ENCODE measurements around the gene RAPGEF4. TPM values are rescaled to one million over a fixed set of nuclear protein-coding genes. Genes with fewer than 3 reads are reported as not detected.

RAPGEF4 gene
- total RNA-seq, 2 experiments from 2014 or later, result 0.33 to 0.72 TPM

- Mint-ChIP-seq H3K27me3 (peaks cover 5% of the 10 kb centered on the region), H3K36me3 (peaks cover 8% of the 10 kb centered on the region), H3K9me3 (peaks cover 1% of the 10 kb centered on the region), H3K27ac (no peak overlapping the region), H3K4me1 (peaks cover 32% of the 10 kb centered on the region), H3K4me3 (no peak overlapping the region)
- DNase-seq, result no peak
Observed at GRCh38 chr2:172947461-172948153, 212.0 kb downstream of the RAPGEF4 start.

GRCh38 chr2:172949522-172949921 is 213.9 kb downstream of the RAPGEF4 start:
- Mint-ChIP-seq H3K36me3 (peaks cover 5% of the 10 kb centered on the region), H3K9me3 (peaks cover 1% of the 10 kb centered on the region), H3K27ac (no peak overlapping the region), H3K4me3 (no peak overlapping the region), H3K4me1 (peaks cover 21% of the 10 kb centered on the region), H3K27me3 (peaks cover 9% of the 10 kb centered on the region)
- no peak for DNase-seq

- peaks cover 5% of the 10 kb centered on the region for H3K36me3 Mint-ChIP-seq
- H3K27me3 Mint-ChIP-seq, result peaks cover 9% of the 10 kb centered on the region
- no peak overlapping the region for H3K27ac Mint-ChIP-seq
Observed at GRCh38 chr2:172950565-172950964, 214.9 kb downstream of the RAPGEF4 start.

GRCh38 chr2:172951554-172951953 is 215.9 kb downstream of the RAPGEF4 start:
- Mint-ChIP-seq H3K27me3 (peaks cover 9% of the 10 kb centered on the region), H3K27ac (no peak overlapping the region), H3K4me1 (peaks cover 12% of the 10 kb centered on the region), H3K4me3 (no peak overlapping the region), H3K9me3 (peaks cover 1% of the 10 kb centered on the region), H3K36me3 (peaks cover 2% of the 10 kb centered on the region)
- DNase-seq, result no peak

More at GRCh38 chr2:172950565-172950964, 214.9 kb downstream of the RAPGEF4 start:
- H3K4me1 Mint-ChIP-seq, result peaks cover 17% of the 10 kb centered on the region
- H3K9me3 Mint-ChIP-seq, result peaks cover 1% of the 10 kb centered on the region
- DNase-seq, result no peak
- H3K4me3 Mint-ChIP-seq, result no peak overlapping the region

- H3K27me3 Mint-ChIP-seq, result peaks cover 9% of the 10 kb centered on the region
- DNase-seq, result no peak
- no peak overlapping the region for H3K4me3 Mint-ChIP-seq
- H3K9me3 Mint-ChIP-seq, result no peaks in the 10 kb centered on the region
- no peak overlapping the region for H3K27ac Mint-ChIP-seq
- peaks cover 10% of the 10 kb centered on the region for H3K4me1 Mint-ChIP-seq
- no peaks in the 10 kb centered on the region for H3K36me3 Mint-ChIP-seq
Observed at GRCh38 chr2:172953411-172953810, 217.8 kb downstream of the RAPGEF4 start.

GRCh38 chr2:172953970-172954852 is 218.6 kb downstream of the RAPGEF4 start:
- no peaks in the 10 kb centered on the region for H3K9me3 Mint-ChIP-seq
- no peak overlapping the region for H3K27ac Mint-ChIP-seq
- peaks cover 9% of the 10 kb centered on the region for H3K27me3 Mint-ChIP-seq
- no peaks in the 10 kb centered on the region for H3K36me3 Mint-ChIP-seq
- H3K4me1 Mint-ChIP-seq, result peaks cover 10% of the 10 kb centered on the region
- H3K4me3 Mint-ChIP-seq, result no peak overlapping the region
- no peak for DNase-seq

- peaks cover 9% of the 10 kb centered on the region for H3K27me3 Mint-ChIP-seq
- H3K9me3 Mint-ChIP-seq, result no peaks in the 10 kb centered on the region
- H3K27ac Mint-ChIP-seq, result no peak overlapping the region
- H3K4me1 Mint-ChIP-seq, result peaks cover 11% of the 10 kb centered on the region
- no peaks in the 10 kb centered on the region for H3K36me3 Mint-ChIP-seq
- H3K4me3 Mint-ChIP-seq, result no peak overlapping the region
- no peak for DNase-seq
Observed at GRCh38 chr2:172955587-172955986, 219.9 kb downstream of the RAPGEF4 start.

GRCh38 chr2:172957734-172958133 is 222.1 kb downstream of the RAPGEF4 start:
- Mint-ChIP-seq H3K4me1 (peaks cover 28% of the 10 kb centered on the region), H3K27ac (no peak overlapping the region), H3K9me3 (no peaks in the 10 kb centered on the region), H3K36me3 (no peaks in the 10 kb centered on the region), H3K4me3 (no peak overlapping the region), H3K27me3 (peaks cover 4% of the 10 kb centered on the region)
- DNase-seq, result no peak

- Mint-ChIP-seq H3K4me1 (peaks cover 26% of the 10 kb centered on the region), H3K27ac (peak overlapping the region; percentile 74), H3K9me3 (no peaks in the 10 kb centered on the region), H3K4me3 (no peak overlapping the region), H3K27me3 (no peaks in the 10 kb centered on the region), H3K36me3 (peaks cover 1% of the 10 kb centered on the region)
- DNase-seq, result no peak
Observed at GRCh38 chr2:172962082-172962481, 226.4 kb downstream of the RAPGEF4 start.

- Mint-ChIP-seq H3K27ac (peak overlapping the region; percentile 74), H3K27me3 (no peaks in the 10 kb centered on the region), H3K36me3 (peaks cover 1% of the 10 kb centered on the region), H3K9me3 (no peaks in the 10 kb centered on the region), H3K4me1 (peaks cover 26% of the 10 kb centered on the region), H3K4me3 (no peak overlapping the region)
- DNase-seq, result peak; percentile 34
Observed at GRCh38 chr2:172962824-172963223, 227.2 kb downstream of the RAPGEF4 start.

GRCh38 chr2:172964511-172965139 is 229.0 kb downstream of the RAPGEF4 start:
- peaks cover 1% of the 10 kb centered on the region for H3K36me3 Mint-ChIP-seq
- no peaks in the 10 kb centered on the region for H3K27me3 Mint-ChIP-seq
- DNase-seq, result no peak
- H3K4me3 Mint-ChIP-seq, result no peak overlapping the region
- H3K9me3 Mint-ChIP-seq, result no peaks in the 10 kb centered on the region
- H3K27ac Mint-ChIP-seq, result no peak overlapping the region
- H3K4me1 Mint-ChIP-seq, result peaks cover 27% of the 10 kb centered on the region

- Mint-ChIP-seq H3K36me3 (peaks cover 1% of the 10 kb centered on the region), H3K9me3 (no peaks in the 10 kb centered on the region), H3K4me1 (peaks cover 36% of the 10 kb centered on the region), H3K4me3 (no peak overlapping the region), H3K27ac (no peak overlapping the region), H3K27me3 (no peaks in the 10 kb centered on the region)
- DNase-seq, result no peak
Observed at GRCh38 chr2:172965433-172966212, 230.0 kb downstream of the RAPGEF4 start.

GRCh38 chr2:172967036-172967982 is 231.7 kb downstream of the RAPGEF4 start:
- Mint-ChIP-seq H3K4me3 (no peak overlapping the region), H3K27me3 (no peaks in the 10 kb centered on the region), H3K27ac (no peak overlapping the region), H3K9me3 (no peaks in the 10 kb centered on the region), H3K4me1 (peaks cover 39% of the 10 kb centered on the region), H3K36me3 (peaks cover 1% of the 10 kb centered on the region)
- no peak for DNase-seq

- Mint-ChIP-seq H3K27me3 (no peaks in the 10 kb centered on the region), H3K4me1 (peaks cover 32% of the 10 kb centered on the region), H3K9me3 (no peaks in the 10 kb centered on the region), H3K27ac (no peak overlapping the region), H3K36me3 (peaks cover 1% of the 10 kb centered on the region), H3K4me3 (no peak overlapping the region)
- no peak for DNase-seq
Observed at GRCh38 chr2:172968061-172968469, 232.4 kb downstream of the RAPGEF4 start.

Data from activated naive CD8-positive, alpha-beta T cell treated with anti-CD3 and anti-CD28 coated beads for 36 hours (primary cell).